A549 (cell line): ENCODE measurements around the gene KCNJ6. TPM values are rescaled to one million over a fixed set of nuclear protein-coding genes. Genes with fewer than 3 reads are reported as not detected.

Experiments
- ATAC-seq, 2 experiments: fragments of 200-7000 bp in 1 of 2; fragments of >200 bp in 1 of 2; cut with Nextera tagmentation in 1 of 2; cut with Tn5 transposase in 1 of 2; 3 replicates each; pipeline versions ENCODE4 v1.8.0 to v1.9.1; 2018 to 2020; ENCODE audit warnings: mild to moderate bottlenecking in 1 of 2, moderate library complexity in 1 of 2
- CTCF ChIA-PET: fragments of 300-600 bp; sonication (Branson Sonifier 250); formaldehyde crosslinking; extraction: SDS; loops from one replicate; lab custom pipeline; 2021; ENCODE audit warnings: antibody characterized with exemption, inconsistent platforms; lab: Yijun Ruan, JAX
- POLR2A ChIA-PET: fragments of 350-600 bp; formaldehyde crosslinking; extraction: SDS; loops from one replicate; lab custom pipeline; 2021; ENCODE audit warnings: antibody characterized with exemption, inconsistent platforms; lab: Yijun Ruan, JAX
- DNase-seq, 2 experiments: peaks; one replicate each; pipeline versions ENCODE4 v3.0.0 to v3.0.0-alpha.2; 2011 to 2016; ENCODE audit warnings: low read depth in 1 of 2, low spot score in 1 of 2
- FAIRE-seq: peaks from 2 replicates; lab custom pipeline; 2011; peaks lifted over from hg19 to GRCh38; lab: Jason Lieb, UNC
- H3K27ac ChIP-seq, 2 experiments: fragments of >200 bp; sonication (Bioruptor Twin); formaldehyde crosslinking; 3 replicates each; pipeline ENCODE4 v1.5.1; 2016 to 2017
- H3K4me1 ChIP-seq: fragments of >200 bp; sonication (Bioruptor Twin); formaldehyde crosslinking; 3 replicates; pipeline ENCODE4 v1.6.1; 2016
- H3K4me2 ChIP-seq: fragments of >200 bp; sonication (Bioruptor Twin); formaldehyde crosslinking; 3 replicates; pipeline ENCODE4 v1.6.1; 2016
- H3K4me3 ChIP-seq: fragments of >200 bp; sonication (Bioruptor Twin); formaldehyde crosslinking; 3 replicates; pipeline ENCODE4 v1.5.1; 2016
- H3K9me3 ChIP-seq: fragments of >200 bp; sonication (Bioruptor Twin); formaldehyde crosslinking; 3 replicates; pipeline ENCODE4 v1.6.1; 2016
- CBX8 ChIP-seq: fragments of 200-600 bp; sonication (generic); IDR thresholded peaks from 2 replicates; pipeline ENCODE4 v1.6.1; 2016
- CHD2 ChIP-seq: fragments of 150-350 bp; IDR thresholded peaks from 2 replicates; pipeline ENCODE4 v1.6.1; 2014; ENCODE audit warnings: low read length; ENCODE audit not compliant: partially characterized antibody
- EHF ChIP-seq: fragments of 250-450 bp; sonication (Bioruptor Pico); IDR thresholded peaks from 2 replicates; pipeline ENCODE4 v1.5.0; 2020; ENCODE audit warnings: mild to moderate bottlenecking
- EHMT2 ChIP-seq: fragments of 200-600 bp; sonication (generic); IDR thresholded peaks from 2 replicates; pipeline ENCODE4 v1.6.1; 2016; ENCODE audit warnings: antibody characterized with exemption, low read depth, mild to moderate bottlenecking, moderate library complexity
- EP300 ChIP-seq, 2 experiments: fragments of >200 bp; sonication (Bioruptor Twin); formaldehyde crosslinking; IDR thresholded peaks; 2 replicates in 1 of 2; 3 replicates in 1 of 2; pipeline ENCODE4 v1.6.1; 2016 to 2017
- ESRRA ChIP-seq: fragments of 150-350 bp; IDR thresholded peaks from 2 replicates; pipeline ENCODE4 v1.6.1; 2014; ENCODE audit warnings: mild to moderate bottlenecking, low read length, borderline replicate concordance
- HDAC2 ChIP-seq: fragments of 200-600 bp; sonication (generic); IDR thresholded peaks from 2 replicates; pipeline ENCODE4 v1.6.1; 2016
- HOXB13 ChIP-seq: fragments of 250-450 bp; sonication (Bioruptor Pico); IDR thresholded peaks from 2 replicates; pipeline ENCODE4 v1.5.0; 2020; ENCODE audit warnings: low read depth, mild to moderate bottlenecking, moderate library complexity
- JUNB ChIP-seq: fragments of >200 bp; sonication (Bioruptor Twin); formaldehyde crosslinking; IDR thresholded peaks from 2 replicates; pipeline ENCODE4 v1.6.1; 2016
- MAZ ChIP-seq: fragments of 150-350 bp; IDR thresholded peaks from 2 replicates; pipeline ENCODE4 v1.6.1; 2014; ENCODE audit warnings: antibody characterized with exemption, low read depth, low read length, borderline replicate concordance
- NFE2L2 ChIP-seq: fragments of 150-350 bp; conservative IDR thresholded peaks from 2 replicates; pipeline ENCODE4 v1.6.1; 2014; ENCODE audit warnings: low read length
- PHF8 ChIP-seq: fragments of 200-600 bp; sonication (generic); IDR thresholded peaks from 2 replicates; pipeline ENCODE4 v1.6.1; 2016; ENCODE audit warnings: low read depth, mild to moderate bottlenecking, antibody characterized with exemption, moderate library complexity, borderline replicate concordance
- POLR2A ChIP-seq: IDR thresholded peaks from 2 replicates; pipeline ENCODE4 v1.6.1; 2012; ENCODE audit warnings: mild to moderate bottlenecking, low read length
- RARB ChIP-seq: fragments of 250-450 bp; sonication (Bioruptor Pico); IDR thresholded peaks from 2 replicates; pipeline ENCODE4 v1.8.0; 2021; ENCODE audit warnings: mild to moderate bottlenecking, moderate library complexity
- TFCP2L1 ChIP-seq: fragments of 250-450 bp; sonication (Bioruptor Pico); IDR thresholded peaks from 2 replicates; pipeline ENCODE4 v1.5.0; 2021; ENCODE audit warnings: mild to moderate bottlenecking
- ZFP36 ChIP-seq: fragments of 450-650 bp; IDR thresholded peaks from 2 replicates; pipeline ENCODE4 v1.6.1; 2014; ENCODE audit warnings: borderline replicate concordance; ENCODE audit not compliant: partially characterized antibody
- WGBS: methylation state at CpG from one replicate; pipeline ENCODE4 v1.1.6; 2017; ENCODE audit errors: missing lambda C conversion rate; 5-methylcytosine and 5-hydroxymethylcytosine counted together
- polyA plus RNA-seq, 4 experiments: library from polyadenylated mRNA; depleted of rRNA in 3 of 4; stranded (reverse); fragments of >200 nt; fragmentation: RNase III in 1 of 4; extraction: RNeasy Plus Mini Kit Qiagen cat#74134 plus additional on column Dnase treatment in 1 of 4; gene quantifications; 2 replicates in 3 of 4; 3 replicates in 1 of 4; pipeline ENCODE4 v1.2.3, GENCODE V29; 2011 to 2017
- TF ChIP-seq, protein P1 (sequence below): fragments of 200-600 bp; sonication (generic); IDR thresholded peaks from 2 replicates; pipeline ENCODE4 v1.6.1; 2016; ENCODE audit warnings: antibody characterized with exemption, mild to moderate bottlenecking, moderate library complexity
- TF ChIP-seq, protein P2 (sequence below): IDR thresholded peaks from 2 replicates; pipeline ENCODE4 v1.6.1; 2012
- TF ChIP-seq, protein P3 (sequence below): fragments of 450-650 bp; IDR thresholded peaks from 2 replicates; pipeline ENCODE4 v1.6.1; 2014; ENCODE audit warnings: antibody characterized with exemption
- TF ChIP-seq, protein P4 (sequence below): IDR thresholded peaks from 2 replicates; pipeline ENCODE4 v1.6.1; 2012

KCNJ6 gene
- polyA plus RNA-seq, 2 of the 4 experiments (the other 2 are of a cell fraction), result 0.68 to 1.4 TPM

DNA sequence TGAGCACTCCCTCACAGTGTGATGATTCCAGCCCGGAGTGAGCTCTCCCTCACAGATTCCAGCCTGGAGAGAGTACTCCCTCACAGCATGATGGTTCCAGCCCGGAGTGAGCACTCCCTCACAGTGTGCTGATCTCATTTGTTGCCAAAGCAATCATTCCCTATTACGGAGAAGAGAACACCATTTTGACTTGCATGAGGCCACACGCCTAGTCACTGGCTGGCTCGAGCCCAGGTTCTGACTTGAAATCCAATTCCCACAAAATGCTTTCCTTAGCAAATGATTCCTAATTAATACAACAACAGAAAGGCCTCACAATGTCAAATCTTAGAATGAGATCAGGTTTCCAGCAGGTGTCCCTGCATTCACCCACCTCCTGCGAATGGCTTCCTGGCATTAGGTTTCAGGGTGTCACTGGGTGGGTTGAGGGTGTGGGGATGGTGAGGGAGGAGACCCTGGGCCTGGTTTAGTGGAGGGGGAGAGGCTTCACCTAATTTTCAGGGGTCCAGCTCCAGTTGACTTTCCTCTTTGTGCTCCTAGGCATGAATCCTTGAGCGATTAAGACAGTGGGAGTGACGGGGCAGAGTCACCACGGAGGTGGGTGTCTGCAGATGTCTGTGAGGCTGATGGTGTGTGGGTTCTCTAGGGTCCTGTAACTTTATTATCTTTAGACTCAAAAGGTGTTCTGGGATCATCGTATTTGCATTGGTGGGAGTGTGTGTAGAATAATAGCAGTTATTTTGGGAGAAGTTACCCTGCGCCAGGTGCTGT is 158.5 kb downstream of the KCNJ6 start:
- DNase-seq, result no peak
- WGBS, result 61% methylated on average over 9 of the region's 11 CpGs
- no peak overlapping the region for H3K27ac ChIP-seq
- POLR2A ChIA-PET, result no interaction called here
- FAIRE-seq, result no peak
- H3K9me3 ChIP-seq, result no peaks in the 10 kb centered on the region
- CTCF ChIA-PET, result interaction anchor here (0.8 to 1.8 kb wide), 6 partner anchors 9 to 598 kb away, joined by 3 to 7 read pairs (median 4); no protein-coding TSS in a partner anchor
- H3K4me1 ChIP-seq, result no peaks in the 10 kb centered on the region
- TF ChIP-seq HDAC2, result no peak
- TF ChIP-seq, protein P1, sequence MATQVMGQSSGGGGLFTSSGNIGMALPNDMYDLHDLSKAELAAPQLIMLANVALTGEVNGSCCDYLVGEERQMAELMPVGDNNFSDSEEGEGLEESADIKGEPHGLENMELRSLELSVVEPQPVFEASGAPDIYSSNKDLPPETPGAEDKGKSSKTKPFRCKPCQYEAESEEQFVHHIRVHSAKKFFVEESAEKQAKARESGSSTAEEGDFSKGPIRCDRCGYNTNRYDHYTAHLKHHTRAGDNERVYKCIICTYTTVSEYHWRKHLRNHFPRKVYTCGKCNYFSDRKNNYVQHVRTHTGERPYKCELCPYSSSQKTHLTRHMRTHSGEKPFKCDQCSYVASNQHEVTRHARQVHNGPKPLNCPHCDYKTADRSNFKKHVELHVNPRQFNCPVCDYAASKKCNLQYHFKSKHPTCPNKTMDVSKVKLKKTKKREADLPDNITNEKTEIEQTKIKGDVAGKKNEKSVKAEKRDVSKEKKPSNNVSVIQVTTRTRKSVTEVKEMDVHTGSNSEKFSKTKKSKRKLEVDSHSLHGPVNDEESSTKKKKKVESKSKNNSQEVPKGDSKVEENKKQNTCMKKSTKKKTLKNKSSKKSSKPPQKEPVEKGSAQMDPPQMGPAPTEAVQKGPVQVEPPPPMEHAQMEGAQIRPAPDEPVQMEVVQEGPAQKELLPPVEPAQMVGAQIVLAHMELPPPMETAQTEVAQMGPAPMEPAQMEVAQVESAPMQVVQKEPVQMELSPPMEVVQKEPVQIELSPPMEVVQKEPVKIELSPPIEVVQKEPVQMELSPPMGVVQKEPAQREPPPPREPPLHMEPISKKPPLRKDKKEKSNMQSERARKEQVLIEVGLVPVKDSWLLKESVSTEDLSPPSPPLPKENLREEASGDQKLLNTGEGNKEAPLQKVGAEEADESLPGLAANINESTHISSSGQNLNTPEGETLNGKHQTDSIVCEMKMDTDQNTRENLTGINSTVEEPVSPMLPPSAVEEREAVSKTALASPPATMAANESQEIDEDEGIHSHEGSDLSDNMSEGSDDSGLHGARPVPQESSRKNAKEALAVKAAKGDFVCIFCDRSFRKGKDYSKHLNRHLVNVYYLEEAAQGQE, result no peak
- no peak for TF ChIP-seq JUNB
- no peak for TF ChIP-seq PHF8
- TF ChIP-seq, protein P2, sequence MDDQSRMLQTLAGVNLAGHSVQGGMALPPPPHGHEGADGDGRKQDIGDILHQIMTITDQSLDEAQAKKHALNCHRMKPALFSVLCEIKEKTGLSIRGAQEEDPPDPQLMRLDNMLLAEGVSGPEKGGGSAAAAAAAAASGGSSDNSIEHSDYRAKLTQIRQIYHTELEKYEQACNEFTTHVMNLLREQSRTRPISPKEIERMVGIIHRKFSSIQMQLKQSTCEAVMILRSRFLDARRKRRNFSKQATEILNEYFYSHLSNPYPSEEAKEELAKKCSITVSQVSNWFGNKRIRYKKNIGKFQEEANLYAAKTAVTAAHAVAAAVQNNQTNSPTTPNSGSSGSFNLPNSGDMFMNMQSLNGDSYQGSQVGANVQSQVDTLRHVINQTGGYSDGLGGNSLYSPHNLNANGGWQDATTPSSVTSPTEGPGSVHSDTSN, result no peak
- no peak for TF ChIP-seq CHD2
- no peak for TF ChIP-seq ESRRA
- TF ChIP-seq CBX8, result no peak
- TF ChIP-seq, protein P3, sequence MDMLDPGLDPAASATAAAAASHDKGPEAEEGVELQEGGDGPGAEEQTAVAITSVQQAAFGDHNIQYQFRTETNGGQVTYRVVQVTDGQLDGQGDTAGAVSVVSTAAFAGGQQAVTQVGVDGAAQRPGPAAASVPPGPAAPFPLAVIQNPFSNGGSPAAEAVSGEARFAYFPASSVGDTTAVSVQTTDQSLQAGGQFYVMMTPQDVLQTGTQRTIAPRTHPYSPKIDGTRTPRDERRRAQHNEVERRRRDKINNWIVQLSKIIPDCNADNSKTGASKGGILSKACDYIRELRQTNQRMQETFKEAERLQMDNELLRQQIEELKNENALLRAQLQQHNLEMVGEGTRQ, result no peak
- H3K4me3 ChIP-seq, result no peak overlapping the region
- no peak overlapping the region for H3K4me2 ChIP-seq
- no peak for ATAC-seq

DNA sequence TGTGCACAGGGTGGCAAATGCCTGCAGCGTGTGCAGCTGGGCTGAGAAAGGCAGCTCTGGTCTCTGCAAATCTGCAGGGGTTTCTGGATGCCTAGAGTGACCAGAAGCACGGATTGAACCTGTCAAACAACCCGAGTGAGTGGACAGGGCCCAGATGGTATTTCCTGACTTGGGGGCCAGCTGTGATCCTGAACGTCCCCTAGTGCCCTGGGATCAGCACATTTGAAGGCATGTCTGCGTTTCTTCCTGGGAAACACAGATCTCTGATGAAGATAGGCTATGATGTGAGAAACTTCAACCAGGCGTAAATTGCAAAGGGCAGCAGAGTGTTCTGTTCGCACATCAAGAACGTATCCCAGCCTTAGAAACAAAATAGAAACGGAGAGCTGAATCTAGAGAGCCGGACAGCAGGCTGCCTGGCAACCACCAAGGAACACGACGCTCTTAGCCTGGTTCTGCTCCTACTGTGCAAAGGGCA is 163.1 kb downstream of the KCNJ6 start:
- no peak overlapping the region for H3K4me2 ChIP-seq
- no peak overlapping the region for H3K4me3 ChIP-seq
- no peak for DNase-seq
- no peak for ATAC-seq
- no peak for TF ChIP-seq MAZ
- no peak for TF ChIP-seq ZFP36
- TF ChIP-seq, protein P4, sequence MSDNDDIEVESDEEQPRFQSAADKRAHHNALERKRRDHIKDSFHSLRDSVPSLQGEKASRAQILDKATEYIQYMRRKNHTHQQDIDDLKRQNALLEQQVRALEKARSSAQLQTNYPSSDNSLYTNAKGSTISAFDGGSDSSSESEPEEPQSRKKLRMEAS, result no peak
- no peak for TF ChIP-seq EP300 (IDR thresholded peaks at IDR 0.05)
- TF ChIP-seq POLR2A, result no peak
- TF ChIP-seq HOXB13 (CRISPR knock-in tag), result no peak
- TF ChIP-seq EHF (CRISPR knock-in tag), result no peak
- TF ChIP-seq, protein P3, result no peak
- TF ChIP-seq HDAC2, result no peak
- no peak for TF ChIP-seq NFE2L2
- no peak for TF ChIP-seq RARB (CRISPR knock-in tag)
- TF ChIP-seq EHMT2, result no peak
- no peak for TF ChIP-seq TFCP2L1 (CRISPR knock-in tag)
- H3K27ac ChIP-seq, result no peak overlapping the region
- ChIA-PET CTCF (interaction anchor here (1.9 kb wide), 1 partner anchor 603 kb away, joined by 5 read pairs; no protein-coding TSS in a partner anchor), POLR2A (no interaction called here)
- no peak for FAIRE-seq
- H3K9me3 ChIP-seq, result no peaks in the 10 kb centered on the region
- H3K4me1 ChIP-seq, result no peaks in the 10 kb centered on the region
- WGBS, result 65% methylated on average over 12 of the region's 12 CpGs
